PC-9 (cell line): ENCODE results near the gene S100A5.

Experiments used
- CTCF ChIP-seq: fragments of 200-600 bp; sonication (generic); conservative IDR thresholded peaks from 2 replicates; pipeline ENCODE4 v1.6.1; 2017; ENCODE audit warnings: mixed run types, antibody characterized with exemption, mild to moderate bottlenecking, moderate library complexity
- EZH2 ChIP-seq: fragments of 200-600 bp; sonication (generic); IDR thresholded peaks from 2 replicates; pipeline ENCODE4 v1.8.0; 2017; ENCODE audit warnings: antibody characterized with exemption, low read depth

GRCh38 chr1:153487707-153488106 is 53.0 kb downstream of the S100A5 start:
- TF ChIP-seq CTCF (no peak), EZH2 (no peak)
